ENCODE results near the gene KATNB1.

DNA sequence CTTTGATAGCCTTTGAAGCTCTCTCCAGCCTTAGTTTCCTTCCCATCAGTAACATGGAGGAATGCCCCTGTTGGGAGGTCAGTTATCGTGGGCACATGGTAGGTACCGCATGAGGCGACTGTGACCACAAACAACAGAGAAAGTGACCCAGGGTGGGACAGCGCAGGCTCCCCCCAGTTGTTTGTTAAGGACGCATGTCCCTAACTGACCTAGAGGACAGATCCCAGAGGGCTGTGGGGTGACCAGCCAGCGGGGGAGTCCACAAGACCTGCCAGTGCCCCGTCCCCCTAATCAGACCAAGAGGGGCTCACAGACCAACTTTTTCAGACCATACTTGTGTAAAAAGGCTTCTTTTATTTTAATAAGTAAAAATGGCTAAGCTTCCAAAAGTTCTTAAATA is 22.3 kb downstream of the KATNB1 start:
- TF ChIP-seq POLR2AphosphoS5 (IDR thresholded peaks at IDR 0.05), result no peak
- TF ChIP-seq, protein P1, sequence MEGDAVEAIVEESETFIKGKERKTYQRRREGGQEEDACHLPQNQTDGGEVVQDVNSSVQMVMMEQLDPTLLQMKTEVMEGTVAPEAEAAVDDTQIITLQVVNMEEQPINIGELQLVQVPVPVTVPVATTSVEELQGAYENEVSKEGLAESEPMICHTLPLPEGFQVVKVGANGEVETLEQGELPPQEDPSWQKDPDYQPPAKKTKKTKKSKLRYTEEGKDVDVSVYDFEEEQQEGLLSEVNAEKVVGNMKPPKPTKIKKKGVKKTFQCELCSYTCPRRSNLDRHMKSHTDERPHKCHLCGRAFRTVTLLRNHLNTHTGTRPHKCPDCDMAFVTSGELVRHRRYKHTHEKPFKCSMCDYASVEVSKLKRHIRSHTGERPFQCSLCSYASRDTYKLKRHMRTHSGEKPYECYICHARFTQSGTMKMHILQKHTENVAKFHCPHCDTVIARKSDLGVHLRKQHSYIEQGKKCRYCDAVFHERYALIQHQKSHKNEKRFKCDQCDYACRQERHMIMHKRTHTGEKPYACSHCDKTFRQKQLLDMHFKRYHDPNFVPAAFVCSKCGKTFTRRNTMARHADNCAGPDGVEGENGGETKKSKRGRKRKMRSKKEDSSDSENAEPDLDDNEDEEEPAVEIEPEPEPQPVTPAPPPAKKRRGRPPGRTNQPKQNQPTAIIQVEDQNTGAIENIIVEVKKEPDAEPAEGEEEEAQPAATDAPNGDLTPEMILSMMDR (IDR thresholded peaks at IDR 0.05; ENCODE audit: poor library complexity, severe bottlenecking), result no peak
- no peak for TF ChIP-seq RAD21 (conservative IDR thresholded peaks at IDR 0.05)
- no peak for TF ChIP-seq EZH2 (IDR thresholded peaks at IDR 0.05; ENCODE audit: borderline replicate concordance, insufficient read depth, low read length, poor library complexity, severe bottlenecking)
- no peak for TF ChIP-seq TAF1 (IDR thresholded peaks at IDR 0.05; ENCODE audit: low read depth)
- TF ChIP-seq, protein P2, sequence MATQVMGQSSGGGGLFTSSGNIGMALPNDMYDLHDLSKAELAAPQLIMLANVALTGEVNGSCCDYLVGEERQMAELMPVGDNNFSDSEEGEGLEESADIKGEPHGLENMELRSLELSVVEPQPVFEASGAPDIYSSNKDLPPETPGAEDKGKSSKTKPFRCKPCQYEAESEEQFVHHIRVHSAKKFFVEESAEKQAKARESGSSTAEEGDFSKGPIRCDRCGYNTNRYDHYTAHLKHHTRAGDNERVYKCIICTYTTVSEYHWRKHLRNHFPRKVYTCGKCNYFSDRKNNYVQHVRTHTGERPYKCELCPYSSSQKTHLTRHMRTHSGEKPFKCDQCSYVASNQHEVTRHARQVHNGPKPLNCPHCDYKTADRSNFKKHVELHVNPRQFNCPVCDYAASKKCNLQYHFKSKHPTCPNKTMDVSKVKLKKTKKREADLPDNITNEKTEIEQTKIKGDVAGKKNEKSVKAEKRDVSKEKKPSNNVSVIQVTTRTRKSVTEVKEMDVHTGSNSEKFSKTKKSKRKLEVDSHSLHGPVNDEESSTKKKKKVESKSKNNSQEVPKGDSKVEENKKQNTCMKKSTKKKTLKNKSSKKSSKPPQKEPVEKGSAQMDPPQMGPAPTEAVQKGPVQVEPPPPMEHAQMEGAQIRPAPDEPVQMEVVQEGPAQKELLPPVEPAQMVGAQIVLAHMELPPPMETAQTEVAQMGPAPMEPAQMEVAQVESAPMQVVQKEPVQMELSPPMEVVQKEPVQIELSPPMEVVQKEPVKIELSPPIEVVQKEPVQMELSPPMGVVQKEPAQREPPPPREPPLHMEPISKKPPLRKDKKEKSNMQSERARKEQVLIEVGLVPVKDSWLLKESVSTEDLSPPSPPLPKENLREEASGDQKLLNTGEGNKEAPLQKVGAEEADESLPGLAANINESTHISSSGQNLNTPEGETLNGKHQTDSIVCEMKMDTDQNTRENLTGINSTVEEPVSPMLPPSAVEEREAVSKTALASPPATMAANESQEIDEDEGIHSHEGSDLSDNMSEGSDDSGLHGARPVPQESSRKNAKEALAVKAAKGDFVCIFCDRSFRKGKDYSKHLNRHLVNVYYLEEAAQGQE (IDR thresholded peaks at IDR 0.05; ENCODE audit: borderline replicate concordance), result no peak
- TF ChIP-seq MXI1 (conservative IDR thresholded peaks at IDR 0.05; ENCODE audit: poor library complexity, severe bottlenecking), result no peak
- TF ChIP-seq EP300 (conservative IDR thresholded peaks at IDR 0.05; ENCODE audit: poor library complexity, severe bottlenecking), result no peak
- TF ChIP-seq SMC3 (conservative IDR thresholded peaks at IDR 0.05; ENCODE audit: poor library complexity), result no peak

Data from neural cell (in vitro differentiated cells).